ENCODE data around the gene SPAG17.

DNA sequence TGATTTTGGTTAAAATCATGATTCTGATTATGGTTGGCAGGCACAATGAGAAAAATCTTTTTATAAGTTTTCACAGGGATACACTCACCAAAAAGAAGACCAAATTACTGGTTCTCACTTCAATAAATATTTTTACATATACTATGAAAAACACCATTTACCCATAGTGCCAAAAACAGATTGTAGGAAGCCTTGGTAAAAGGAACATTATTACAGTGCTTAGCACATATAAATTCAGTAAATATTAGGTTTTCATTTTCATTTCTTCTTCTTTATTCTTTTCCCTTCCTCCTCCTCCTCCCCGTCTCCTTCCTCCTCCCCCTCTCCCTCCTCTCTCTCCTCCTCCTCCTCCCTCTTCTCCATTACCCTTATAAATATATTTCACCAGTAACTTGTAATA lies 15.8 kb upstream of the SPAG17 start:
- TF ChIP-seq YY1 (IDR thresholded peaks at IDR 0.05; ENCODE audit: low read depth) = no peak
- TF ChIP-seq, protein P1, sequence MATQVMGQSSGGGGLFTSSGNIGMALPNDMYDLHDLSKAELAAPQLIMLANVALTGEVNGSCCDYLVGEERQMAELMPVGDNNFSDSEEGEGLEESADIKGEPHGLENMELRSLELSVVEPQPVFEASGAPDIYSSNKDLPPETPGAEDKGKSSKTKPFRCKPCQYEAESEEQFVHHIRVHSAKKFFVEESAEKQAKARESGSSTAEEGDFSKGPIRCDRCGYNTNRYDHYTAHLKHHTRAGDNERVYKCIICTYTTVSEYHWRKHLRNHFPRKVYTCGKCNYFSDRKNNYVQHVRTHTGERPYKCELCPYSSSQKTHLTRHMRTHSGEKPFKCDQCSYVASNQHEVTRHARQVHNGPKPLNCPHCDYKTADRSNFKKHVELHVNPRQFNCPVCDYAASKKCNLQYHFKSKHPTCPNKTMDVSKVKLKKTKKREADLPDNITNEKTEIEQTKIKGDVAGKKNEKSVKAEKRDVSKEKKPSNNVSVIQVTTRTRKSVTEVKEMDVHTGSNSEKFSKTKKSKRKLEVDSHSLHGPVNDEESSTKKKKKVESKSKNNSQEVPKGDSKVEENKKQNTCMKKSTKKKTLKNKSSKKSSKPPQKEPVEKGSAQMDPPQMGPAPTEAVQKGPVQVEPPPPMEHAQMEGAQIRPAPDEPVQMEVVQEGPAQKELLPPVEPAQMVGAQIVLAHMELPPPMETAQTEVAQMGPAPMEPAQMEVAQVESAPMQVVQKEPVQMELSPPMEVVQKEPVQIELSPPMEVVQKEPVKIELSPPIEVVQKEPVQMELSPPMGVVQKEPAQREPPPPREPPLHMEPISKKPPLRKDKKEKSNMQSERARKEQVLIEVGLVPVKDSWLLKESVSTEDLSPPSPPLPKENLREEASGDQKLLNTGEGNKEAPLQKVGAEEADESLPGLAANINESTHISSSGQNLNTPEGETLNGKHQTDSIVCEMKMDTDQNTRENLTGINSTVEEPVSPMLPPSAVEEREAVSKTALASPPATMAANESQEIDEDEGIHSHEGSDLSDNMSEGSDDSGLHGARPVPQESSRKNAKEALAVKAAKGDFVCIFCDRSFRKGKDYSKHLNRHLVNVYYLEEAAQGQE (IDR thresholded peaks at IDR 0.05; ENCODE audit: low read depth) = no peak
- TF ChIP-seq CEBPB (IDR thresholded peaks at IDR 0.05) = no peak
- no peak for TF ChIP-seq MAX (IDR thresholded peaks at IDR 0.05)
- TF ChIP-seq TAF1 (IDR thresholded peaks at IDR 0.05; ENCODE audit: low read depth) = no peak
- no peak for TF ChIP-seq EP300 (IDR thresholded peaks at IDR 0.05; ENCODE audit: borderline replicate concordance)
- no peak for TF ChIP-seq CREB1 (IDR thresholded peaks at IDR 0.05; ENCODE audit: low read depth)
- no peak for TF ChIP-seq EGR1 (IDR thresholded peaks at IDR 0.05)
- TF ChIP-seq, protein P2, sequence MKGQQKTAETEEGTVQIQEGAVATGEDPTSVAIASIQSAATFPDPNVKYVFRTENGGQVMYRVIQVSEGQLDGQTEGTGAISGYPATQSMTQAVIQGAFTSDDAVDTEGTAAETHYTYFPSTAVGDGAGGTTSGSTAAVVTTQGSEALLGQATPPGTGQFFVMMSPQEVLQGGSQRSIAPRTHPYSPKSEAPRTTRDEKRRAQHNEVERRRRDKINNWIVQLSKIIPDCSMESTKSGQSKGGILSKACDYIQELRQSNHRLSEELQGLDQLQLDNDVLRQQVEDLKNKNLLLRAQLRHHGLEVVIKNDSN (IDR thresholded peaks at IDR 0.05) = no peak

Measured in Ishikawa (cell line).